ENCODE measurements around the gene OPN3.

Gene OPN3

DNA sequence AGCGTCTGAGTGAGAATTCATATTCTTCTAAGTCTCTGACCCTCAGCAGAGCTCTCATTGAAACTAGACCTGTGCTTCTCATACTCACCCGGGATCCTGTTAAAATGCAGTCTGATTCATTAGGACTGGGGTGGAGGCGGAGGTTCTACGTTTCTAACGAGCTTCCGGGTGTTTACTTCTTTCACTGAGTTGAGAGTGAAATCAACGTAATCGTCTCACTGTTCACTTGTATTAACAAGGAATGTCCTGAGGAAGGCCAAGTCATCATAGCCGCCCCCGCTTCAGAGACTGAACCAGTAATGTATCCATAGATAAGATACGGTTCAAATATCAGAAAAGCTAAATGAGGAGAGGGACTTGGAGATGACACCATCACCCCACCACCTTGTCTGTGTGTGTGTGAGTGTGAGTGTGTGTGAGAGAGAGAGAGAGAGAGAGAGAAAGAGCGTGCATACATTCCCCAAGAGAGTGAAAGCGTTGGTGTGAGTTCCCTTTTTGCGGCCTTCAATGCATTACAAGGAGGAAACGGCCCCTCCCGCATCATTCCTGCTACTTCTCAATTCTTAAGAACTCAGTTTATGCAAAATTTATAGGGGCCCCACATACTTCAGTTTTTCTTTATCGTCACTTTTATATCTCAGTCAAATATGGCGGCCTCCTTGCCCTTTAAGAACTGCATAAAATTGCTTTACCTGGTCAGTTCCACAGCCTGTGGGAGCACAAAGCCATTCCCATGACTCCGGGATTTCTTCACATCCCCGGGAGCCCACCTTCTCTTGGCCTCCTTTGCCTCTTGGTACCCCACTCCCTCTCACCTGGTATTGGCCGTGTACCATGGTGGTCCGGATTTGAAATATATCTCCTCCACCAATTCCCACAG, 88.2 kb downstream of the OPN3 start:
- H3K9me3 Mint-ChIP-seq = no peaks in the 10 kb centered on the region
- peak in 1 of 2 donors; percentile 9 for DNase-seq (ENCODE audit: low spot score in 2 of 2)
- H3K27ac Mint-ChIP-seq (ENCODE audit: low read depth) = peak overlapping the region; percentile 26
- peaks cover 5% of the 10 kb centered on the region for H3K36me3 Mint-ChIP-seq (ENCODE audit: insufficient read depth)
- H3K4me3 Mint-ChIP-seq = peak overlapping the region; percentile 63
- ATAC-seq (replicated peaks; ENCODE audit: extremely low read depth, poor library complexity, severe bottlenecking) = peak; percentile 66
- H3K27me3 Mint-ChIP-seq = peaks cover 2% of the 10 kb centered on the region
- peaks cover 12% of the 10 kb centered on the region for H3K4me1 Mint-ChIP-seq

DNA sequence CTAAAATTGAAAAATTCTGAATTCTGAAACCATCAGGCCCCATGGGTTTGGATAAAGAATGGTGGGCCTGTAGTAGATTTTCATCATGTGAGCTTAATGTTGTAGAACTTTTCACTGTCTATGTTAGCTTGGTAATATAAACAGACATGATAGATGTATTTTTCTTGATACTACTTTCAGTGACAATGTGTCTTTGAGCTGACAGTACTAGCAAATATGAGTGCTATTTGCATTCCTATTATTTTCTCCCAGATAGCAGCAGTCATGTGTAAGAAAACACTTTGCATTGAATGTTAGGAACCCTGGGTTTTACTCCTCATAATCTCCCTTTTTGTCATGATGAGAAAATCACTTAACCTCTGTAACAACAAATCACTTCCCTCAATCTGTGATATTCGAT, 89.9 kb downstream of the OPN3 start:
- Mint-ChIP-seq H3K4me3 (no peak overlapping the region), H3K36me3 (ENCODE audit: insufficient read depth) (peaks cover 5% of the 10 kb centered on the region), H3K27me3 (peaks cover 19% of the 10 kb centered on the region), H3K27ac (ENCODE audit: low read depth) (no peak overlapping the region), H3K9me3 (no peaks in the 10 kb centered on the region), H3K4me1 (peaks cover 12% of the 10 kb centered on the region)
- DNase-seq (ENCODE audit: low spot score in 2 of 2) (no peak), ATAC-seq (replicated peaks; ENCODE audit: extremely low read depth, poor library complexity, severe bottlenecking) (no peak)

- DNase-seq (ENCODE audit: low spot score in 2 of 2) = no peak
- Mint-ChIP-seq H3K27ac (ENCODE audit: low read depth) (no peak overlapping the region), H3K27me3 (peaks cover 22% of the 10 kb centered on the region), H3K4me1 (peaks cover 12% of the 10 kb centered on the region), H3K36me3 (ENCODE audit: insufficient read depth) (peaks cover 5% of the 10 kb centered on the region), H3K9me3 (no peaks in the 10 kb centered on the region), H3K4me3 (no peak overlapping the region)
- no peak for ATAC-seq (replicated peaks; ENCODE audit: extremely low read depth, poor library complexity, severe bottlenecking)
Observed at GRCh38 chr1:241548008-241548407, 92.2 kb downstream of the OPN3 start.

Measured in central memory CD8-positive, alpha-beta T cell (primary cell).